Forelimb muscle (tissue), 1 donor: ENCODE results near the gene SERPINA6. TPM values are rescaled to one million over a fixed set of nuclear protein-coding genes. Genes with fewer than 3 reads are reported as not detected.
"Not testable (repeated sequence)": the region's sequence is repeated elsewhere in the genome, so short reads cannot be mapped to it uniquely, and the experiment has no call there.

Source experiments
- DNase-seq: peaks from one replicate; pipeline ENCODE4 v3.0.0-alpha.2; 2013; ENCODE audit warnings: low read depth
- polyA plus RNA-seq: library from polyadenylated mRNA; unstranded; fragments of 120-200 nt; gene quantifications from one replicate; pipeline ENCODE4 v1.2.1, GENCODE V29; 2013; ENCODE audit not compliant: insufficient read length

The SERPINA6 gene
- polyA plus RNA-seq, 1 donor, result not detected

GRCh38 chr14:94328196-94328595, 5.1 kb upstream of the SERPINA6 start:
- DNase-seq, result no peak

DNA sequence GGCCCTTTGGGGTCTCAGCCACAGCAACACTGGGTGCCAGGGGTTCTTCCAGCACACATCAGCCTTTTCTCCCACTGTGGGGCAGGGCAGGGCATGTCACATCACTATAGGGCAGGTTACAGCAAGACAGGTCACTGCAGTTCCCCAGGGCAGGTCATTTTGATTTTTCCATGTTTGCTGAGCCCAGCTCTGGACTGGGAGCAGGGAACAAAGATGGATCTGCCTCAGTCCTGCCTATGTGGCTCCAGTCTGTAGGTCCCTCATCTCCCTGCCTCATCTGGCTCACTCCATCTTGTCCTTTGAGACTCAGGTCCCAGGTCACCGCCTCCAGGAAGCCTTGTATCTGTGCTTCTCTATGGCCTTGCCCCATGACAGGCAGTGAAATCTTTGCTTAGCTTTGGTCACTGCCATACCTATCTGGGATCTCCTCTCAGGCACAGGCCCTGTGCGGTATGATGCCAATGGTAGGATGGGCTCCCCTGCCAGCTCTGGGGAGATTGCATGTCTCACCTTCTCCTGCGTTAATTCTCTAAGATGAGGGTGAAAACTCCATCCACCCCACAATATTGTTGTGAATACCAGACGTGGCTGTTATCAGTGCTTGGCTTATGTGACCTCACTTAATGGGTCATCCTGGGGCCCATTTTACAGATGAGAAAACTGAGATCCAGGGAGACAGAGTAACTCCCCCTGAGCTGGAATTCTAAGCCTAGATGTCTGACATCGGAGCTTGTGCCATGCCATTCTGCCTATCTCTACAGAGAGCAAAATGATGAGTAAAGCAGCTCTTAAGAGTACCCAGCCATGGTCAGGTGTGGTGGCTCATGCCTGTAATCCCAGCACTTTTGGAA, 1.5 kb downstream of the SERPINA6 start:
- DNase-seq, result no peak

DNA sequence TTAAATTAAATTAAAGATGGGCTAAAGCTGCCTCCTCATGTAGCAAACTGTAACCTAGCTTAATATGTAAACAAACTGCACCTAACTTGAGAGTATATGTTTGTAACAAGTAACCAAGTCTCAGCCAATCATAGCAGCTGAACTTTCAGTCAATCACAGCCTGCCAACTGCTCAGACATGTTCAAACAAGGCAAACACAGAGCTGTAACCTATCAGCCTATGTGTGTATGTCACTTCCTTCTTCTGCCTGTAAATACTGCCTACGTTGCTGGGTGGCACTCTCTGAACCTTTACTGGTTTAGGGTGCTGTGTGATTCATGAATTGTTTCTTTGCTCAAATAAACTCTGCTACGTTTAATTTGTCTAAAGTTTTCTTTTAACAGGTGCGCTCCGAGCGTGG, 2.9 kb downstream of the SERPINA6 start:
- no peak for DNase-seq

GRCh38 chr14:94317259-94317658, 5.9 kb downstream of the SERPINA6 start:
- no peak for DNase-seq

DNA sequence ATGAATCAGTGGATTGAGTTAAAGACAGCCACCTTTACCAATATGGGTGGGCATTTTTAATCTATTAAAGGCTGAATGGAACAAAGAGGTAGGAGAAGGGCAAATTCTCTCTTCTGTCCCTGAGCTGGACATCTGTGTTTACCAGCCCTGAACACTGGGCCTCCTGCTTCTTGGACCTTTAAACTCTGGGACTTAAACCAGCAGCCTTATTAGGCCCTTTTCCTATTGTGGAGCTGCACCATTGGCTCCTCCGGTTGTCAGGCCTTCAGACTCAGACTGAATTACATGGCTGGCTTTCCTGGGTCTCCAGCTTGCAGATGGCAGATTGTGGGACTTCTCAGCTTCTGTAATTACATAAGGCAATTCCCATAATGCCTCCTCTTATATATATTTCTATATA, 6.4 kb downstream of the SERPINA6 start:
- no peak for DNase-seq

DNA sequence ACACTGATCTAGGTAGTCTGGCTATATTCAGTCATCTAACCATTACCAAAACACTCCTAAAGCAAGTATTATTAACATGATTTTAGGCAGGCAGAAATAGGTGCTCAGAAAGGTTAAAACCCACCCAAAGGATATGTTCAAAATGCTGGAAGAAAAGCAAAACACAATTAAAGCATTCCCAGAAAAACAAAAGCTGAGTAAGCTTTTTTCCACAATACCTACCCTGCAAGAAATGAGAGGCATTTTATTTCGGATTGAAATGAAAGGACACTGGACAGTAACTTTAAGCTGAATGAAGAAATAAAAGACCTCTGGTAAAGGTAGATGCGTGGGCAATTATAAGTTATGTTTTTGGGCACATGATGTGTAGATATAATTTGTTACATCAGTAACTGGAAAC, 8.2 kb downstream of the SERPINA6 start:
- no peak for DNase-seq

DNA sequence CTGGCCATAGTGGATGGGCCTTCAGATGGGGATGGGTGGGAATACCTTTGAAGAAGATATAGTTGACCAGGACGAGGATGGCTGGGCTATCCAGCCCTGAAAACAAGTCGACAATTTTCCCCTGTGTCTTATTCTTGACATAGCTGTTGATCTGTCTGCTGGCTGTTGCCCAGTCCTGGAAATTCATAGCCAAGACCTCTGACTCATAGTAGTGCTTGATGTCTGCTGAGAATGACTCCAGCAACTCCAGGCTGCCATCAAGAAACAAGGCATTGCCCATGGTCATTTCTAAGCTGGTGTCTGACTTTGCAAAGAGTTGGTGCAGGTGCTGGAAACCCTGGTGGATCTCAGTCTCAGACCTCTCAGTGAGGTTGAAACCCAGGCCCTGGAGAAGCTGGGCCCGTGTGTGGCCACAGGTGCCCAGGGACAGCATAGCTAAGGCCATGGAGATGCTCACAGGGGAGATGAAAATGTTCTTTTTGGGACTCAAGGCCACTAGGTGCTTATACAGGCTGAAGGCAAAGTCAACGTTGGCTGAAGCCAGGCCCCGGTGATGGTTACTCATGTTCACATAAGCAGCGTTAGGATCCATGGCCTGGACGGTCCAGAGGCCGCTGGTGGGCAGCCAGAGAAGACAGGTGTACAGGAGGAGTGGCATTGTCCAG, 9.0 kb downstream of the SERPINA6 start:
- no peak for DNase-seq

DNA sequence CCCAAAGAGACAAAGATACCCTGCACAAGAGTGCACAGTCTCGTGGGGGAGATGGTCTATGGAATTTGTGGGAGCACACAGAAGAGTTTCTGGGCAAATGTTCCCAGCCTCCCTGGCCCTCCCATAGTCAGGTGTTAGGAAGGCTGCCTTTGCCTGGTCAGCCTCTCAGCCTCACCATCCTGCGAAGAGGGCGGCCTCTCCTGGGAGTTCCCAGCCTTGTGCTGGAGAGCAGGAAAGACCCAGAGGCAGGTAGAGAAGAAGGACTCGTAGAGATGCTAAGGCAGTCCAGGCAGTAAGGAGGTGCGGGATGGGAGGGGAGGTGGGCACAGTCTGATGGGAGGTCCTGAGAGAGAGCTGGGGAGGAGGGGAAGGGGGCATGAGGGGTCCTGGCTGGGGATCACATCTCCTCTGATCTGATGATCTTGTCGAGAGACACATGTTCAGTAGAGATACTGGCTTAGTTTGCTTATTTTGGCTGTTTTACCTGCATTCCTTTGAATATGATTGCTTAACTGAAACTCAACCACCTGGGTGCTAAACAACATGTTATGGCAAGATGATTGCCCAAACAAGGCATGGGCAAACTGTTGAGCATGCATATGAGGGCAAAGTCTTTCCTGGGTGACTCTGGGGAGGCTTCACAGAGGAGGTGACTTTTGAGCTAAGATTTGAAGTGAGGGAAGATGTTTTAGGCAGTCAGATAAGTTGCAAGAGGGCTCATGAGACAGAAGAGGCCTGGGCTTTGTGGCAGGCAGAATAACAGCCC, 10.5 kb downstream of the SERPINA6 start:
- DNase-seq, result no peak

GRCh38 chr14:94310248-94310647, 12.9 kb downstream of the SERPINA6 start:
- no peak for DNase-seq

GRCh38 chr14:94309721-94310120, 13.4 kb downstream of the SERPINA6 start:
- no peak for DNase-seq

DNA sequence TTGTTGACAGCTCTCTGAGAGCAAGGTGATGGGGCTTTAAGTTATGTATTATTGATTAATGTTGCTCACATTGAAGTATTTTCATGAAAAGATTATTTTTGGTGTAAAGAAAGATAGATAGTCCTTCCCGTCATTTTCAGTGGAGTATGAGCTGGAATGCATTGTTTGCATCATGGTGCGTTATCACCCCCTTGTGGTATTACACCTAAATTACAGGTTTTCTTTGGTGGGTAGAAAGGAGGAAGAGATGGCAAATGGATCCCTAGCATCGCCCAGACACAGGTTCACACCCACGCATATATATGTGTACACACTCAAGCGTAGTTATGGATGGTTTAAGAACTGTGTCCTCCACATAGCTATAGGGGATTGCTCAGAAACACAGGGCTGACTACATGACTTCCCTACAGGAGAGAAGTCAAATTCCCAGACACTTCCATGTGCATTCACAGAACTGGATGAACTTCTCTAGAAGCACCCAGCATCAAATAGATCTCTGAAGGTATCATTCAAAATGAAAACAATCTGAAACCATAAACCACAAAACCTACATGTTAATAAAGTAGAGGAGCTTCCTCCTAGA, 15.6 kb downstream of the SERPINA6 start:
- no peak for DNase-seq

DNA sequence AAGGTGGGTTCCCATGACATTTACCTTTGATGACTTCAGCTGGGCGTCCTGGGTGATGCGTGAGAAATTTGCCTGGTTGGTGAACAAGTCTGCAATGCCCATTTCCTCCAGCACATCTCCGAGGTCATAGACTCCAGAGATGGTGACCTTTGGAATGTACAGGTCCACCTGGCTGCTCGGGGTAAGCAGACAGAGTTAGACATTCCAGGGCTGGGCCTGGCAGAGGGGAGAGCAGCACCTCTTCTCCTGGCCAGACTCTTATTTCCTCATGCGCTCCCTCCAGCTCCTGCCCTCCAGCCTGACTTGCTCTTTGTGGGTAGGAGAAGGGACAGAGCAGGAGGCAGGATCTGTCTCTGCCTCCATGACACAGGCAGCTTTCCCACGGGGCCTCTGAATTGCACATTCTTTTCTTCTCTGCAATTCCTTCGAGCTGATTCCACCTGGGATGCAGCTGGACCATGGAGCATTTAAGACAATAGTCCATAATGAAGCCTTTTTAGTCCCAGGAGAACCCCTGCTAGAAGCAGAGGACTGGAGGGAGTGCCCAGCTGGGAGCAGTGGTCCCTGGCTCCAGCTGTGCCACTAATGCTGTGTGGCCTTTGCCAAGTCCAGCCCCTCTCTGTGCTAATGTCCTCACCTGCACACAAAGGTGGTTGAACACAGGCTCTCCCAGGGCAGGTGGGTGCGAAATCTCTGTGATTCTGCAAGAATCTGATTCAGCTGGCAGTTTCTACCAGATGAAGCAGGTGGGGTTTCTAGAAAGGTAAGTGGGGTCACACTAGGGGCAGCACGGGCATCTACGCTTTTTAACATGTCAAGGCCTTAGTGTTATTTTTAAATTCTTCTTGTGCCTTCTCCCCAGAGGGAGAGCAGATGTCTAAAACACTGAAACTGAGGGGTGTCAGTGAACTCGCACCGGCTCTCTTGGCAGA, 16.8 kb downstream of the SERPINA6 start:
- no peak for DNase-seq

- no peak for DNase-seq
These were observed 17.5 kb downstream of the SERPINA6 start for GRCh38 chr14:94305620-94306019.

DNA sequence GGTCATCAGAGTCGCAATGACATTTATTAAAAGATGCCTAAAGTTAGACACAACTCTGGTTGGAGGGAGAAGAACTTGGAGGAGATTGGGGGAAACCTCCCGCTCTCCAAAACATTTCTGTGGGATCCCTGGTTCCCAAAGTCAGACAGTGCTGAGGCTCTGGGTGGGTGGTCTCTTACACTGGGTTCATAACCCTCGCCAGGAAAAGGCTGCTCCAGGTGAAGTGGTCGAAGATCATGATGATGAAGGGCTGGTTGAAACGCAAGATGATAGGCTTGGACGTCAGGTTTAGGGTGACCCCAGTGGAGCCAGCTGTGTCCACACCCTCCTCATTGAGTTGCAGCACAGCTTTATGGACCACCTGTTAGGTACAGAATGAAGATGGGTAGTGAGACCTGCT, 18.9 kb downstream of the SERPINA6 start:
- no peak for DNase-seq

GRCh38 chr14:94303111-94303510, 20.0 kb downstream of the SERPINA6 start:
- no peak for DNase-seq

GRCh38 chr14:94298130-94298529, 25.0 kb downstream of the SERPINA6 start:
- no peak for DNase-seq

- not testable (repeated sequence) for DNase-seq
These were observed 27.0 kb downstream of the SERPINA6 start for GRCh38 chr14:94296181-94296545.

DNA sequence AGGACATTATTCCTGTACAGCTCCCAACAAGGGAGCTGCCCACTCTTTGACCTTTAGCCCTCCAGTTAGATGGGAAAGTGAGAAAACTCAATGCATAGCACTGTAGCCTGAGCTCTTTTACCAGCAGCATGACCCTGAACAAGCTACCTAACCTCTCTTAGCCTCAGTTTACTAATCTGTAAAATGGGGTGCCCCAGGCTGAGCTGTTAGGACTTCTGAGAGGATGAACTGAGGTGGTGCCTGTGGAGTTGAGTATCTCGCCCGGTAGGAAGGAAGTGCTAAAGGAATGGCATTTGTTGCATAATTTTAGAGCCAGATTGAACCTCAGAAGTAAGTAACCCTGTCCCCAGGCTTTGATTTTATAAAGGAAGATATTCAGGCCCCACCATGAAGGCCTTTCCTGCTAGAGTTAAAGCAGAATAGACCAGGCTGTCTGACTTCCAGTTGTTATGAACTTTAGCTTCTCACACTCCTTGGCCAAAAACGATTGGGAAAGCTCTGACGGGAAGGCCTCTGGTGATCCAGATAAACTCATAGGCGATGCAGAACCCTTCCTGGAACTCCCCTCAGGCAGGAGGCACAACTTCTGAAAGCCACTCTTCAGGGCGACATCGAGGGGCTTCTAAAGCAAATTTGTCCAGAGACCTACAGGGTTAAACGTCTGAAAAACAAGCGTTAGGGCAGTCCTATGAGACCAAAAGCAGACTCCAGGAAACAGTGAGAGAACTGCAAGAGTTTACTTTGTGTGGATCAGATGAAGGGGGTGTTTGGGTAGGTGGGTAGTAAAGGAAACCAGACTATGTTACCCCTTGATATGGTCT, 27.6 kb downstream of the SERPINA6 start:
- DNase-seq, result no peak

DNA sequence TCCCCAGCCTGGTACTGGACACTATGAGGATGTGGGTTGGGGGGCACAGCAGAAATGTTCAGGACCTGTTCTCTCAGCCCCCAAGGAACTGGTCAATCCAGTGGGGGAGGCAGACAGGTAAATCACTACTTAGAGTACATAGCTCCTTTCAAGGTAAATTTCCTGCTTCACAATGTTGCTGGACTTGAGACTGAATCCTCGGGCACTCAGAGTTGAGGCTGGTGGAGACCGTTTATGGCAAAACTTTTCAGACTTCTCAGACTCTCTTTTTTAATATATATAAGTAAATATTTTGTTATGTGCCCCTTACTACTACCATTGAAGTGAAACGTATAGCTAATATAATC, 29.6 kb downstream of the SERPINA6 start:
- DNase-seq, result no peak

- no peak for DNase-seq
These were observed 30.1 kb downstream of the SERPINA6 start, which contains the start of gene SERPINA10 for GRCh38 chr14:94292872-94293577. Gene SERPINA10, minus strand, starts transcription at chr14:94293268. Its CDS starts 2,675 bp downstream, at chr14:94290593.
